ENCODE measurements around the gene NQO1. TPM values are rescaled to one million over a fixed set of nuclear protein-coding genes. Genes with fewer than 3 reads are reported as not detected.

Gene NQO1
- total and polyA plus RNA-seq, 2 of the 4 experiments (the other 2 are of a cell fraction): 304 to 426 TPM

- POLR2A ChIA-PET (ENCODE audit: unreplicated experiment): no interaction called here
- Histone ChIP-seq H3K18ac (ENCODE audit: low read depth, low read length) (no peak overlapping the region), H3K27me3 (ENCODE audit: control insufficient read depth, insufficient read depth, low read length) (no peaks in the 10 kb centered on the region), H4K5ac (ENCODE audit: low read depth, low read length) (no peak overlapping the region), H2AK9ac (replicated peaks; ENCODE audit: low read depth, low read length, poor library complexity) (no peak overlapping the region), H2BK20ac (ENCODE audit: low read depth, low read length) (no peak overlapping the region), H3K4me3 (ENCODE audit: insufficient read depth, low read depth, low read length) (no peak overlapping the region), H3K4me1 (ENCODE audit: control insufficient read depth, insufficient read depth, low read length) (0 out of 2 replicates have a peak, but pooled peaks cover 2% of the 10 kb centered on the region), H3K4me2 (ENCODE audit: low read depth, low read length) (no peak overlapping the region), H3K56ac (ENCODE audit: extremely low read depth, insufficient read depth, low read length) (no peak overlapping the region), H3K79me1 (ENCODE audit: low read depth in 1 of 2, low read length in 2 of 2) (peaks cover 31 to 54% of the 10 kb centered on the region in 2 experiments), H4K8ac (ENCODE audit: low read depth in 2 of 2, low read length in 2 of 2) (no peak overlapping the region), H3K27ac (ENCODE audit: insufficient read depth, low read length) (no peak overlapping the region), H3K36me3 (ENCODE audit: control insufficient read depth, insufficient read depth, low read length) (peaks cover 44% of the 10 kb centered on the region), H2AK5ac (ENCODE audit: low read depth, low read length) (no peak overlapping the region), H3K4ac (ENCODE audit: low read depth, low read length) (no peak overlapping the region), H2BK5ac (ENCODE audit: low read depth, low read length, poor library complexity, severe bottlenecking) (no peak overlapping the region), H3K9me1 (ENCODE audit: insufficient read depth, low read length) (peaks cover 9% of the 10 kb centered on the region; the same call in 1 of the 2 replicates), H3K9me3 (ENCODE audit: control insufficient read depth, insufficient read depth, low read length) (no peaks in the 10 kb centered on the region), H2BK15ac (ENCODE audit: low read depth, low read length) (no peak overlapping the region), H4K91ac (ENCODE audit: insufficient read depth, low read depth, low read length) (no peak overlapping the region), H4K20me1 (ENCODE audit: insufficient read depth, low read length) (peaks cover 11% of the 10 kb centered on the region), H2AFZ (replicated peaks; ENCODE audit: low read length, poor library complexity) (no peak overlapping the region), H3K9ac (ENCODE audit: low read depth, low read length) (no peak overlapping the region), H2BK120ac (ENCODE audit: low read depth, low read length) (no peak overlapping the region), H3K14ac (replicated peaks; ENCODE audit: low read depth, low read length) (no peak overlapping the region), H3K23ac (ENCODE audit: low read depth, low read length) (no peak overlapping the region)
- intact Hi-C loops (cut with micrococcal nuclease): loop anchor here (5.0 to 10.0 kb wide), 2 partner anchors 109 to 297 kb away; no protein-coding TSS in a partner anchor
- no peak for TF ChIP-seq RAD21 (IDR thresholded peaks at IDR 0.05; ENCODE audit: low read length)
- TF ChIP-seq MAFK (IDR thresholded peaks at IDR 0.05; ENCODE audit: low read depth, low read length): no peak
- TF ChIP-seq RCOR1 (IDR thresholded peaks at IDR 0.05; ENCODE audit: insufficient replicate concordance, low read length): no peak
- no peak for TF ChIP-seq BHLHE40 (IDR thresholded peaks at IDR 0.05; ENCODE audit: low read depth, low read length)
- no peak for TF ChIP-seq MXI1 (IDR thresholded peaks at IDR 0.05; ENCODE audit: borderline replicate concordance, low read depth, low read length)
- TF ChIP-seq RFX5 (IDR thresholded peaks at IDR 0.05; ENCODE audit: low read depth, low read length): no peak
- no peak for TF ChIP-seq USF2 (IDR thresholded peaks at IDR 0.05; ENCODE audit: low read depth, low read length)
- TF ChIP-seq MAZ (IDR thresholded peaks at IDR 0.05; ENCODE audit: borderline replicate concordance, low read depth, low read length): no peak
- no peak for TF ChIP-seq FOS (IDR thresholded peaks at IDR 0.05; ENCODE audit: low read depth, low read length)
- no peak for TF ChIP-seq POLR2A (IDR thresholded peaks at IDR 0.05; ENCODE audit: low read depth, low read length)
- TF ChIP-seq NFE2L2 (IDR thresholded peaks at IDR 0.05; ENCODE audit: low read depth, low read length): no peak
- no peak for TF ChIP-seq CTCF (conservative IDR thresholded peaks at IDR 0.05; ENCODE audit: low read depth, low read length)
- no peak for TF ChIP-seq CEBPB (IDR thresholded peaks at IDR 0.05; ENCODE audit: low read depth, low read length)
- TF ChIP-seq SMC3 (IDR thresholded peaks at IDR 0.05; ENCODE audit: low read depth, low read length): no peak
- no peak for TF ChIP-seq CHD1 (IDR thresholded peaks at IDR 0.05; ENCODE audit: low read depth, low read length)
- no peak for TF ChIP-seq ELK1 (IDR thresholded peaks at IDR 0.05; ENCODE audit: borderline replicate concordance, low read depth, low read length)
- BruUV-seq (replicated peaks): no TSS peak
- ATAC-seq (ENCODE audit: low read depth): no peak
- CTCF ChIA-PET: no interaction called here
- dilution Hi-C loops (cut with HindIII; ENCODE audit: low sequenced_read_pairs, unreplicated experiment): no loop called here
- DNase-seq: no peak
- no CpG with 5 or more reads among the region's 2 CpGs for WGBS, 2 experiments (ENCODE audit: extremely low coverage in 2 of 2, insufficient read length in 1 of 2)
- in situ Hi-C loops (cut with MboI; ENCODE audit: low sequenced_read_pairs): no loop called here
Observed at GRCh38 chr16:69693916-69694315, 32.4 kb downstream of the NQO1 start.
